ENCODE measurements around the gene ALG13.

DNA sequence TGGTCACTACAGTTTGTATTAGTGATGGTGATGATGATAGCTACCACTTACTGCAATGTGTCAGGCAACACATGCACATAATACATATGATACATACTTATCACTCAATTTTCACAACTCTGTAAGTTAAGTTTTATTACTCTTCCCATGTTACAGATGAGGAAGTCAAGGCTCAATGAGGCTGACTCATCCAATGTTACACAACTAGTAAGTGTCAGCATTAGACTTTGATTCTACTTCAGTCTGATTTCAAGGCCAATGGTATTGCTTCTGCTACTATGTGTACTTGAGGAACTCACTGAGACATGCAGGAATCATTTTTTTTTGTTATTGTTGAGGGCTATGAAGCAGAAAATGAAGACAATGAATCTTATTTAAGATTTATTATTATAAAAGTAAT is 98.6 kb downstream of the ALG13 start:
- TF ChIP-seq REST (IDR thresholded peaks at IDR 0.05; ENCODE audit: insufficient read depth in 1 of 2, low read depth in 2 of 2, low read length in 2 of 2) (no peak), TAF1 (IDR thresholded peaks at IDR 0.05; ENCODE audit: borderline replicate concordance, insufficient read depth, low read length) (no peak), POLR2AphosphoS5 (IDR thresholded peaks at IDR 0.05; ENCODE audit: low read depth, low read length) (no peak)

All from PFSK-1 (cell line).